GM10847 (cell line): ENCODE measurements around the gene TPP2.

Experiments
- POLR2A ChIP-seq: IDR thresholded peaks from 2 replicates; pipeline ENCODE4 v1.6.1; 2011; ENCODE audit not compliant: insufficient read length; ENCODE audit errors: extremely low read depth

Gene TPP2

DNA sequence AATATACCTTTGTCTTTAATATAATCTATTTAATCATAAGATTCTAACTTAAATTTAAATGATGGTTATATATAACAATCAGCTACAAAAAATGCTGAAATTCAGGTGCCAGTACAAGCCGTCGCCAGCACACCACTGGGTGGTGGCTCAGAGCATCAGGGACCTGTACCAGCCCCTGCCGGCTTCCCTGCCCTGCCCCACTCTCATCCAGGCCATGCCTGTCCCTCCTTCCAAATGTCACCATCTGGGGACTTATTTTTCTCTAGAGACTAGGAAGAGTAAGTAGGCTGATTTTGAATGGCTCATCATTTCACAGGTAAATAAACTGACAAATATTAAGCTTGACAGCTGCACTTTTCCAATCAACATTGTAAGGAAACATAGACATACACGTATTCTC is 96.5 kb downstream of the TPP2 start:
- TF ChIP-seq POLR2A, result no peak

DNA sequence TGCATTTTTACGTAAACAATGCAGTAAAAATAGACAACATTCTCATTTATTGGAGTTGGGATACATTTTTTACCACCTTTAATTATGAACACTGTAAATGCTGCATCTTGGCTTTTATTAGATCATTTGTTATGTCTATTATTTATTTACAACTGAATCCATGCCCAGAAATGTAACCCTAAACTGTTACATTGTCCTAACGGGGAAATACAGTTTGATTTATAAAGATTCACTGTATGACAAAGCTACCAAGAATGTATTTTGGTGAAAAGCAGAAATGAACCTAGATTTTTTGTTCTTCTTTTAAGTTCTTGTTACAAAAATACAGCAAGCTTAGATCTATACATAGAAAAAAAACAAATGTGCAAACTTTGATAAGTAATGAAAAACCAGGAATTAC is 97.0 kb downstream of the TPP2 start:
- TF ChIP-seq POLR2A, result no peak

DNA sequence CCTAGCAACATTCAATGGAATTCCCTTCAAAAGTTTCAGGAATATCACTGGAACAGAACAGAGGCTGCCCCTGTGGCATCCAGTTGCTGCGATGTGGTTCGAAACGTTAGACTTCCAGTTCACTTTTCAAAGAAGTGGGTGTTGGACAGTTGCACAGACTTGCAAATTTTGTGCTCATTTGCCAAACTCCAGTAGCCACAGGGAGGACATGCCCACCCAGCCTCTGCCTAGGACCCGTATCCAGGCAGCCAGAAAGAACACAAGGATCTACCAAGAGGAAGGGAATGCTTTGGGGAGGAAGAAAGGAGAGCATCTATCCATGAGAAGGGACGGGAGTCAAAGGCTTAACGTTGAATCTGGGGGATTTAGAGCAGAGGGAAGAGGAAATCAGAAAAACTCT is 98.2 kb downstream of the TPP2 start, which contains the start of gene METTL21C:
TSS of gene METTL21C (minus strand) at position 108 of the 400 bp plus-strand sequence. CDS start 546 bp downstream, outside the sequence.
- no peak for TF ChIP-seq POLR2A

DNA sequence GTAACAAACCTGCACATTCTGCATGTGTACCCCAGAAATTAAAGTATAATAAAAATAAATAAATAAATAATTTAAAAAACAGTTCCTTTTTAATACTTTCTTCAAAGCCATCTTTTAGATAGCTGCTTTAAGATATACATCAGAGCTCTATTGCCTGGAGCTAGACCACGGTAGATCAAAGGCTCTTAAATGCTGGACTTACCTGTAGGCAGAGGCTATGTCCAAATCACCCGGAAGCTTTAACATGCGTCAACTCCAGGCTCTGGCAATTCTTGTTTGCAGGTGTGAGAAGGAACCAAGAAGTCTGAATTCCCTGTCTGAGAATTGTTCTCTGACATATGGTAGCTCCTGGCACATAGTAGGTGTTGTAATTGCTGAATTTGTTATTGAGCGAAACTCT is 99.7 kb downstream of the TPP2 start:
- no peak for TF ChIP-seq POLR2A

DNA sequence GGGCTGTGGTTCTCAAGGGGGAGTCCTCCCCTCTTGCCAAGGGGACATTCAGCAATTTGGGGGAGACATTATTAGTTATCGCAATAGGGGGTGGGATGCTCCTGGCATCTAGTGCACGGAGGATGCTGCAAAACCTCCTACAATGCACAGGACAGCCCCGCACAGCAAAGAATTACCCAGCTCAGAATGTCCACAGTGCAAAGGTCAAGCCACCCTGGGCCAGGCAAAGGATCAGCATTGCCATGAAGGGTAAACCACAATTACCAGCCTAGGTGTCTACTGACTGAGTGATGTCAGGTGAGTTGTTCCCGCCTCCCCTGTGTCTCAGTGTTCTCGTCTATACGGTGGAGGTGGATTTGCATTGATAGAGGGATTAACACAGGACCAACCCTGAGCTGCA is 100.5 kb downstream of the TPP2 start:
- no peak for TF ChIP-seq POLR2A

DNA sequence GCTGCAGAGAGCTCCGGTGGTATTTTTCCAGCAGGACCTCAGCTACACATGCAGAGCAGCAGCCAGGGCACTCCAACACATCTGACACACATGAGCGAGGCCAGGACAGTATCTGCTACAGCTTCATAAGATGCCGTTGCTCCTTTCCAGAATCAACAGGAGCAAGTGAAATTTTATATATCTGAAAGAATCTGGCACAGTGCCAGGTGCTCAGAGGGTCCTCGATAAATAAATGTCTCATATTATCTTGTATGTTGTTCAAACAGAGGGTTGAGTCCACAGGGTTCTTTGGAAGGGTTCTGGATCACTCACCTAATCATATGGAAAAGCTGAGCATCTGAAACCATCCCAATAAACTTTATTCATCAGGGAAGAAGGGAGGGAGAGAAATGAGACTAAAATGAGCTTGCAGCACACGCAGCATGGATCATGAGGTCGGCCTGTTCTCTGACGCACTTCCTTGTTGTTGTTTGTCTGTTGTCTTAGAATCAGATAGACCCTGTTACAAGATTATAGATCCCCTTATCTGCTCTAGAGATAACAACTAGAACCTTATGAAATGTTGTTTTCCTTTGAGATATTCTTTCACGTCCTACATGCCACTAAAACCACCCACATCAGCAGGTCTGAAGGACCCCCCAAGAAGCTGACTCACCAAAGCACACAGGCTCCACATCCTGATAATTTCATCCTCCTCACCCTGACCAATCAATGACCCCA is 101.3 kb downstream of the TPP2 start:
- TF ChIP-seq POLR2A, result no peak

DNA sequence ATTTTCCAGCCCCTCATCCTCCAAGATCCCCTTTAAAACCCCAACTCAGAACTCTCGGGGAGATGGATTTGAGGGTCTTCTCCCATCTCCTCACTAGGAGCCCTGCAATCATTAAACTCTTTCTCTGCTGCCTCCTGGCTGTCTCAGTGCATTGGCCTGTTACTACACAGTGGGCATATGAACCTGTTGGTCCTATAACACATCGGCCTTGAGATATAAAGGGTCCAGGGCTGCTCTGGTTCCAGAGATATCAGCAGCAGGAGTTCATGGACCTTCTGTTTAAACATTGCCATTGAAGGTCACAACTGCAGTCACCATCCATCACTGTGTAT is 101.8 kb downstream of the TPP2 start:
- TF ChIP-seq POLR2A, result no peak

DNA sequence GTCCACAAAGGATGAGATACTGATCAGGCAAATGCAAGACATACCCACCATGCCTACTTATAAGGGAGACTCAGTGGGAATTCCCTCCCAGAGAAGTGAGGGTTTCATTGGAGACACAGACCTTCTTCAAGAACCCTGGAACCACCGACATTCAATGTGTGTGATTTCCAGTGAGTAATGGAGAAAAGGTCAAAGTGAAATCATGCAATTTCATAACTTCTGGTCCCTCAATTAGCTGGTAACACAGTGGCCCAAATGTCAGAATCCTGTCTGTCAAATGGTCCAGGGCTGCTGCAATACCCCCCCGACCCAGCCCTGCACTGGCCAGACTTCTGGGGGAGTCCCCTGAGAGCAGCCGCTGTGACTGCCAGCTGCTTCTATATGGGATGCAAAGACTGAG is 102.7 kb downstream of the TPP2 start:
- no peak for TF ChIP-seq POLR2A

DNA sequence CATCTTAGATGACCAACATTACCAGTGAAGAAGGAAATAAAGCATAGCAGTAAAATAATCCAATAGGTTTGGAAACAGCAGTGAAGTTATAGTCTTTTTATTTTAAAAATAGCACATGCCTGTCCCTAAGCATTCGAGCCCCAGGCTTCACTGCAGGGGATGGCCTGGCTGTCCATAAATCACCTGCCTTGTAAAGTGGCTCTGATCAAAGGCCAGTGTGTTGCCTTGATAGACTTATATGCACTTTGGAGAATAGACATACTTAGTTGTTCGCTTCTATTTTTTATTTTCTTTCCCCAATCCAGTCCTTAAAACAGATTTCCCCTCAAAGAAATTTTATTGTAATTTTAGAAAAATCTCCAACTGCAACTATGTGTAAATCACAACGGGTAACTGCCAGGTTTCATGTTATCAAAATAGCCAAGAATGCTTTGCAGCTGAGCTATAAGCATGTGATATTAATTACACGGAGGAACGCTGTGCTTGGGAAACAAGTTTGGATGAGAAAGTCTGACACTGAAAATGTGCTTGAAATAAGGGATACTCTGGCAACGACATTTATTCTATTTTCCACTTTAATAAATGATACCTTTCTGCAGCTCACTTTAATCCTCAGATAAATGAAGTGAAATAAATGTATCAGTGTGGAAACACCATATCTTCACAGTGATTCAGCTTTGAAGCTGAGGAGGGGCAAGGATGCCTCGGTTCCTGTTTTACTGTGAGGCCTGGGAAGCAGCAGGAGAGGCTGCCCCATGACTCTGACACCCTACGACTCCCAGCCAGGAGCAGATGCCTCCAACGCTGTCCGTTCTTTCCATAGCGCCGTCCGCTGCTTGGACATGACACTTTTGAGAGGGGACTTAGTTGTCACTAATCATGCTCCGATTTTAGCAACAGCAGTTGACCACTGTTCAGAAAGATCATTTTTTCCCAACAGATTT is 103.6 kb downstream of the TPP2 start:
- no peak for TF ChIP-seq POLR2A

DNA sequence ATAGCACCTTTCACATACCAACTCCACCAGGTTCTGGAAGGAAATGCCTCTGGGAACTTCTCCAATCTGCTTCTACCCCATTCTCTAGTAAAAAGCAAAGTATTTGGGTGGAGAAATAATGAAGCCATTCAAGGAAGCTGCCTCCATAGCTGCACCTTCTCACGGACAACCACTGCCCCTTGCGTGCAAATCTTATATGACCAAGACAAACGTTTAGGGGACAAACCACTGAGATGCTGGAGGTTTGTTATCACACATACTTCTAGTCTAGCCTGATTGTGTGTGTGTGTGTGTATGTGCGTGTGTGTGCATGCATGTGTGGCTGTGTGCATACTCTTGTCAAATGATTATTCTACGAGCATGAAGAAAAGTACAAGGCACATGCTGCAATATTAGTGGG is 104.5 kb downstream of the TPP2 start:
- TF ChIP-seq POLR2A, result no peak

DNA sequence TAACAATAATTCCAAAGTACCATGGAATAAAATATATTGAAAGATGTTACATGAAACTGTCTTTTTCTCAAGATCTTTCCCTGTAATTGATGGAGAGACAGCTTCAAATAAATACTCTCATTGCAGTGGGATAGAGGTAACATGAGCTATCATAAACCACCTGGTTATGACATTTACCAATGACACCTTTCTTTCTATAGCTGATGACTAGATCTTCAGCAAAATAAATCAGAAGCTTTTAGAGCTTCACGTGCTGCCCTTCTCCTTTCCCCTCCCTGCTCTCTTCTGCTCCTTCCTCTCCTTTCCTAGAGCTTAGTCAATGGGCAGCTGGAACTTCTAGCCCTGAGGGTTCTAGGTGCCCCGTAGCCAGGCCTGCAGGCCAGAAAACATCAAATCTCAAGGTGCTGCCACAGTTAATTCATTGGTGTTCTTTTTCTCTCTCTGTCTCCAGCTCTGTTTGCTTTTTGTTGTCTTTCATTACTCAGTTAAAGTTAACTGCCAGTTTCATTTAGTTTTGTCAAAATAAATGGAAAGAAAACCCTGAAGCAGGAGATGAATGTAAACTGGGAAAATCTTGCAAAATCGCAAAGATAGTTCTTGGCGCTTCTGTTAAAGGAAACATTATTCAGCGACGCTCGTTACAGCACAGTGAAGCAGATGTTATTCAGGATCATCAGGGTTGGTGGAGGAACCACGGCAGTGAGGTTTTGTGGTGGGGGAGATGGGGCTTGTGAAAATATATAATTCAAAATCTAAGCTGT is 106.4 kb downstream of the TPP2 start:
- no peak for TF ChIP-seq POLR2A

DNA sequence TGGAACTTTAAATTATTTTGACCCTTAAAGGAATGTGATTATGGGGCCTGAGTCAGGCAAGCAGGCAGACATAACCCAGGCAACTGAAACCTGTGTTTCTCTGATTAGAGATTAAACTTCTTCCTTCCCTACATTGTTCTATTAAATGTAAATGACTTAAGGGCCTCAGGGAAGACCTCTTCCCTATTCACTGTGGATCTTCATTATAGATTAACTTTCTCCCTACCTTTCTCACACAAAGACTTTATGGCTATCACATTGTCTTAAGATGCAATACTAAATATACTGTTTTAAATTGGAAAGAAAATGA is 106.9 kb downstream of the TPP2 start:
- no peak for TF ChIP-seq POLR2A

DNA sequence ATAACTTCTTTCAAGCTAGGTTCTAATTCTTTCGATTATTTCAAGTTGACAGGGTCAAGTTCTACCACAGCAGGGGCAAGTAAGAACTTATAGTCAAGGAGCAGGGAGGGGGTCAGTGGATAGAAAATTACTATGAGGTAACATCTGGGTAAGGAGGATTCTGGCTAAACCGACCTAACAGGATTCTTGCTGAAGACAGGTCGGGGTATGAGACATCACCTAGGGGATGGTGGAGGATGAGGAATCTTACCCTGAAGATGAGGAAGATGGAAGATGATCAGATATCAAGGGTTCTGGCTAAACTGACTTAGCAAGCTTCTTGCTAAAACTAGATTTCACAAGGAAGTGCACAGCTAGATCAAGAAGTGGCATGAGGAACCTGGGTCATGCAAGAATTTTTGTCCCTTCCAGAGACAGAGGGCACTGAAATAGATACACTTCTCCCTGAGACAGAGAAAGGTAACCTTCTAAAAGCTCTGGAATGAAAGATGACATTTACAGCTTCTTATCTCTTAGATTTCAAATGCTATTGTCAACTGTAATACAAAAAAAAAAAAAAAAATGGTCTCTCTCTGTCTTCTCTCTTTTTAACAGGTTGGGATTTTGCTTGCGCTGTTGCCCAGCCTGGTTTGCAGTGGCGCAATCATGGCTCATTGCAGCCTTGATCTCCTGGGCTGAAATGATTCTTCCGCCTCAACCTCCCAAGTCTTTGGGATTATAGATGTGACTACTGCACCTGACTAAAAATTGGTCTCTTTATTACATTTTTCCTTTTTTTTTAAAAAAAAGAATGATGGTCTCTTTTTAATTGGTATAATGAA is 107.7 kb downstream of the TPP2 start:
- TF ChIP-seq POLR2A, result no peak

DNA sequence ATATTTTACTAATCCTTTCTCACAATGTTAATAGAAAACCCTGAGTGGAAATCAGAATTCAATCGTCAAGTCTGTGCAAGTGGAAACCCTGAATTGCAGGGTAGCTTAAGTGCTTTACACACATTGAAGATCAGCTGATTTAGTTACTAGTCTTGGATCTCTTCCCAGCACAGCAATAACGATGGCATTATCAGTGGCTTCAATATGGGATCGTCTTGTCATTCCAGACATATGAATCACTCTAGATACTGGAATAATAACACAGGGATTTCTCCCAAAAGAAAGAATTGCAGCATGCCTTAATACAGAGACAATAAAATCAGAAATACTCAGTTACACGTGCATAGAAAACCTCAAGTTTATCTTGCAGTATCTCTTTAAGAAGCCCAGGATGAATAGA is 110.7 kb downstream of the TPP2 start:
- TF ChIP-seq POLR2A, result no peak

DNA sequence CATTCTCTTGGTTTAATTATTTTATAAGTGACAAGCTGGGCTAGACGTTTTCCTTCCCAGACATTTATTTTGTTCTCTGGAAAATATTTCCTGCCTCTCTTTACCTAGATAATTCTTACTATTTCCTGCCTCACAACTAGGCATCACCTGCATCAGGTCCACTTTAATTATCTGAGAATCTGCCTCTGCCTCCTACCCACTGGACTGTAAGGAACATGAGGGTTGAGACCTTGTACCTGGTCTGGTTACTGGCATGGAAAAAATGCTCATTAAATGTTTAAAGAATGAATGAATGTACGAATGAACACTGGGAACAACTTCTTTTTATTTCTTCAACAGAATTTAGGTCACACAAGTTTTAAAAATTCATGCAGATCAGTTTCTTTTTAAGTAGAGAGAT is 111.4 kb downstream of the TPP2 start:
- TF ChIP-seq POLR2A, result no peak
